Measurements from ENCODE around the gene MYL10.

- TF ChIP-seq CTCF (IDR thresholded peaks at IDR 0.05) (no peak), POLR2A (IDR thresholded peaks at IDR 0.05) (no peak), POLR2AphosphoS5 (IDR thresholded peaks at IDR 0.05; ENCODE audit: insufficient read depth in 1 of 2, low read depth in 1 of 2) (no peak)
These were observed 37.2 kb upstream of the MYL10 start for GRCh38 chr7:101666293-101666692.
